HCT116 (cell line): Measurements from ENCODE around the gene SIL1. TPM values are rescaled to one million over a fixed set of nuclear protein-coding genes. Genes with fewer than 3 reads are reported as not detected.

Experiments
- ATAC-seq: fragments of 200-7000 bp; cut with Tn5 transposase; 2 replicates; pipeline ENCODE4 v1.9.1; 2020; ENCODE audit warnings: mild to moderate bottlenecking, moderate library complexity
- BruUV-seq: library from RNA; stranded (reverse); fragments of 400-500 nt; replicated peaks from 2 replicates; lab custom pipeline; 2021; lab: Mats Ljungman, UMichigan
- CTCF ChIA-PET: fragments of 300-600 bp; sonication (Branson Sonifier 250); formaldehyde crosslinking; loops from one replicate; lab custom pipeline; 2021; ENCODE audit warnings: antibody characterized with exemption; lab: Charles Lee
- POLR2A ChIA-PET: fragments of 300-600, 350-600 bp; sonication (Branson Sonifier 250); formaldehyde crosslinking; loops from one replicate; lab custom pipeline; 2021; ENCODE audit warnings: antibody characterized with exemption; lab: Charles Lee
- RAD21 ChIA-PET, 2 experiments: fragments of 300-600 bp; sonication (Branson Sonifier 250); formaldehyde crosslinking; loops; one replicate each; lab custom pipeline; 2023; ENCODE audit warnings: low total read pairs in 2 of 2; ENCODE audit not compliant: uncharacterized antibody in 2 of 2, unreplicated experiment in 2 of 2, low non-redundant PET in 1 of 2; lab: Charles Lee
- DNase-seq: peaks from one replicate; pipeline ENCODE4 v3.0.0-alpha.2; 2010; ENCODE audit warnings: low read depth, low spot score
- H2AFZ ChIP-seq: fragments of 200-600 bp; shearing (Covaris generic), sonication (generic); 2 replicates; pipeline ENCODE4 v1.6.1; 2017; ENCODE audit warnings: low read depth, mixed run types, mixed read lengths, antibody characterized with exemption, low read length; ENCODE audit not compliant: poor library complexity, severe bottlenecking
- H3K27ac ChIP-seq: 2 replicates; pipeline ENCODE4 v1.5.1; 2012; ENCODE audit warnings: low read depth, low read length
- H3K27me3 ChIP-seq: fragments of 200-600 bp; sonication (generic); 2 replicates; pipeline ENCODE4 v1.6.1; 2016; ENCODE audit warnings: mixed run types, low read length, mixed read lengths; ENCODE audit not compliant: insufficient read depth
- H3K36me3 ChIP-seq, 2 experiments: fragments of 200-500 bp in 1 of 2; fragments of 200-600 bp in 1 of 2; sonication (Bioruptor generic) in 1 of 2; sonication (generic) in 1 of 2; 2 replicates each; pipeline versions ENCODE4 v1.5.1 to v1.6.1; 2014 to 2016; ENCODE audit warnings: low read length in 2 of 2, inconsistent platforms in 1 of 2, mixed read lengths in 1 of 2, mixed run types in 1 of 2; ENCODE audit not compliant: insufficient read depth in 2 of 2, control insufficient read depth in 1 of 2
- H3K4me1 ChIP-seq, 2 experiments: fragments of 200-600 bp in 1 of 2; sonication (generic) in 1 of 2; 2 replicates each; pipeline versions ENCODE4 v1.5.1 to v1.6.1; 2012 to 2017; ENCODE audit warnings: low read length in 2 of 2, inconsistent platforms in 1 of 2, mild to moderate bottlenecking in 1 of 2, mixed read lengths in 1 of 2, mixed run types in 1 of 2, moderate library complexity in 1 of 2; ENCODE audit not compliant: insufficient read depth in 2 of 2, control insufficient read depth in 1 of 2
- H3K4me2 ChIP-seq: fragments of 200-600 bp; sonication (generic); 2 replicates; pipeline ENCODE4 v1.6.1; 2017; ENCODE audit warnings: mixed run types, low read length, mixed read lengths
- H3K4me3 ChIP-seq, 2 experiments: fragments of 200-600 bp in 1 of 2; sonication (generic) in 1 of 2; replicated peaks in 1 of 2; 2 replicates each; pipeline ENCODE4 v1.5.1; 2011 to 2016; ENCODE audit warnings: low read length in 2 of 2, control low read depth in 1 of 2, low read depth in 1 of 2, mild to moderate bottlenecking in 1 of 2, mixed read lengths in 1 of 2, mixed run types in 1 of 2
- H3K79me2 ChIP-seq: fragments of 200-600 bp; sonication (generic); 2 replicates; pipeline ENCODE4 v1.6.1; 2017; ENCODE audit warnings: mild to moderate bottlenecking, mixed run types, low read length, moderate library complexity, mixed read lengths; ENCODE audit not compliant: insufficient read depth
- H3K9ac ChIP-seq: fragments of 200-600 bp; sonication (generic); 2 replicates; pipeline ENCODE4 v1.6.1; 2016; ENCODE audit warnings: low read length, mixed read lengths
- H3K9me2 ChIP-seq: fragments of 200-600 bp; sonication (generic), shearing (Covaris generic); 2 replicates; pipeline ENCODE4 v1.6.1; 2017; ENCODE audit warnings: mixed run types, mild to moderate bottlenecking, moderate library complexity; ENCODE audit not compliant: insufficient read depth
- H3K9me3 ChIP-seq, 2 experiments: fragments of 200-500 bp in 1 of 2; fragments of 200-600 bp in 1 of 2; sonication (Bioruptor generic) in 1 of 2; sonication (generic) in 1 of 2; 2 replicates each; pipeline ENCODE4 v1.6.1; 2014 to 2017; ENCODE audit warnings: low read length in 2 of 2, mixed read lengths in 2 of 2, inconsistent platforms in 1 of 2, low read depth in 1 of 2, mild to moderate bottlenecking in 1 of 2, mixed run types in 1 of 2, moderate library complexity in 1 of 2; ENCODE audit not compliant: control insufficient read depth in 1 of 2, insufficient read depth in 1 of 2
- H4K20me1 ChIP-seq: fragments of 200-600 bp; sonication (generic), shearing (Covaris generic); 2 replicates; pipeline ENCODE4 v1.6.1; 2017; ENCODE audit warnings: mixed run types, mild to moderate bottlenecking, moderate library complexity; ENCODE audit not compliant: insufficient read depth
- CBX3 ChIP-seq: IDR thresholded peaks from 2 replicates; pipeline ENCODE4 v1.6.1; 2012; ENCODE audit warnings: low read depth
- CEBPB ChIP-seq: IDR thresholded peaks from 2 replicates; pipeline ENCODE4 v1.6.1; 2012; ENCODE audit warnings: low read depth
- ELF1 ChIP-seq: IDR thresholded peaks from 2 replicates; pipeline ENCODE4 v1.6.1; 2012; ENCODE audit warnings: low read depth, borderline replicate concordance
- EZH2 ChIP-seq: fragments of 200-600 bp; sonication (generic); IDR thresholded peaks from 2 replicates; pipeline ENCODE4 v1.6.1; 2017; ENCODE audit warnings: antibody characterized with exemption, mixed run types
- RAD21 ChIP-seq: IDR thresholded peaks from 2 replicates; pipeline ENCODE4 v1.6.1; 2012; ENCODE audit warnings: low read depth, mild to moderate bottlenecking
- SIN3A ChIP-seq: IDR thresholded peaks from 2 replicates; pipeline ENCODE4 v1.6.1; 2012; ENCODE audit warnings: low read depth
- TCF7L2 ChIP-seq: IDR thresholded peaks from 2 replicates; pipeline ENCODE4 v1.7.0; 2011; ENCODE audit warnings: borderline replicate concordance, inconsistent platforms; ENCODE audit not compliant: insufficient read depth, insufficient read length; ENCODE audit errors: extremely low read depth
- YY1 ChIP-seq: IDR thresholded peaks from 2 replicates; pipeline ENCODE4 v1.6.1; 2011; ENCODE audit warnings: low read length, low read depth, moderate library complexity, mild to moderate bottlenecking; ENCODE audit not compliant: insufficient replicate concordance; ENCODE audit errors: extremely low read depth
- ZFX ChIP-seq: fragments of 450-650 bp; IDR thresholded peaks from 2 replicates; pipeline ENCODE4 v1.6.1; 2017
- ZNF274 ChIP-seq: fragments of 200-500 bp; sonication (Bioruptor generic); IDR thresholded peaks from 2 replicates; pipeline ENCODE4 v1.6.1; 2014; ENCODE audit warnings: mild to moderate bottlenecking, low read depth, low read length, inconsistent platforms
- intact Hi-C: fragments of 100-400 bp; cut with micrococcal nuclease; formaldehyde crosslinking; loops from 2 replicates; pipeline ENCODE4 v1.10.0; 2022
- total RNA-seq: library from RNA; stranded (reverse); gene quantifications from one replicate; pipeline ENCODE4 v1.2.1, GENCODE V29; 2021; ENCODE audit not compliant: unreplicated experiment
- TF ChIP-seq, protein P1 (sequence below): IDR thresholded peaks from 2 replicates; pipeline ENCODE4 v1.6.1; 2012; ENCODE audit warnings: low read depth
- TF ChIP-seq, protein P2 (sequence below), 3 experiments: fragments of 200-600 bp in 1 of 3; sonication (generic) in 1 of 3; IDR thresholded peaks in 2 of 3; conservative IDR thresholded peaks in 1 of 3; 2 replicates each; pipeline ENCODE4 v1.5.1; 2012 to 2017; ENCODE audit warnings: low read depth in 2 of 3, low read length in 2 of 3, antibody characterized with exemption in 1 of 3, borderline replicate concordance in 1 of 3, control low read depth in 1 of 3, mild to moderate bottlenecking in 1 of 3, mixed read lengths in 1 of 3, mixed run types in 1 of 3, moderate library complexity in 1 of 3; ENCODE audit not compliant: insufficient read depth in 1 of 3
- TF ChIP-seq, protein P3 (sequence below): IDR thresholded peaks from 2 replicates; pipeline ENCODE4 v1.6.1; 2012

Gene SIL1
- total RNA-seq, 1 experiment from 2014 or later = 34.0 TPM

DNA sequence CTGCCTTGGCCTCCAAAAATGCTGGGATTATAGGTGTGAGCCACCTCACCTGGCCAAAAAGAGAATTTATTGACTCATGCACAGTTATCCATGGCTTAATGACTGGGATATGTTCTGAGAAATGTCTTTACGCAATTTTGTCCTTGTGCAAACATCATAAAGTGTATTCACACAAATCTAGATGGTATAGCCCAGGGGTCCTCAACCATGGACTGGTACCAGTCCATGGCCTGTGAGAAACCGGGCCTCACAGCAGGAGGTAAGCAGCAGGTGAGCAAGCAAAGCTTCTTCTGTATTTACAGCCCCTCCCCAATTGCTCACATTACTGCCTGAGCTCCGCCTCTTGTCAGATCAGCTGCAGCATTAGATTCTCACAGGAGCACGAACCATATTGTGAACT is 12.4 kb upstream of the SIL1 start:
- Histone ChIP-seq H3K9me2 (no peaks in the 10 kb centered on the region), H3K79me2 (no peaks in the 10 kb centered on the region), H2AFZ (no peak overlapping the region), H3K36me3 (no peaks in the 10 kb centered on the region), H3K4me3 (no peak overlapping the region), H3K27ac (no peak overlapping the region), H3K27me3 (no peaks in the 10 kb centered on the region), H3K9me3 (no peaks in the 10 kb centered on the region), H3K9ac (no peak overlapping the region), H3K4me2 (no peak overlapping the region), H3K4me1 (no peaks in the 10 kb centered on the region), H4K20me1 (no peaks in the 10 kb centered on the region)
- DNase-seq (no peak), ATAC-seq (no peak)
- RAD21 ChIA-PET = no interaction called here
- intact Hi-C loops = no loop called here
- BruUV-seq = no TSS peak
- POLR2A ChIA-PET = interaction anchor here (0.8 kb wide), 1 partner anchor 12 kb away, joined by 4 read pairs; the partner anchor contains the start of gene SIL1
- TF ChIP-seq CEBPB (no peak), YY1 (no peak), TCF7L2 (no peak), ZFX (no peak), ELF1 (no peak), RAD21 (no peak), SIN3A (no peak), ZNF274 (no peak), EZH2 (no peak), CBX3 (no peak)
- TF ChIP-seq, protein P1, sequence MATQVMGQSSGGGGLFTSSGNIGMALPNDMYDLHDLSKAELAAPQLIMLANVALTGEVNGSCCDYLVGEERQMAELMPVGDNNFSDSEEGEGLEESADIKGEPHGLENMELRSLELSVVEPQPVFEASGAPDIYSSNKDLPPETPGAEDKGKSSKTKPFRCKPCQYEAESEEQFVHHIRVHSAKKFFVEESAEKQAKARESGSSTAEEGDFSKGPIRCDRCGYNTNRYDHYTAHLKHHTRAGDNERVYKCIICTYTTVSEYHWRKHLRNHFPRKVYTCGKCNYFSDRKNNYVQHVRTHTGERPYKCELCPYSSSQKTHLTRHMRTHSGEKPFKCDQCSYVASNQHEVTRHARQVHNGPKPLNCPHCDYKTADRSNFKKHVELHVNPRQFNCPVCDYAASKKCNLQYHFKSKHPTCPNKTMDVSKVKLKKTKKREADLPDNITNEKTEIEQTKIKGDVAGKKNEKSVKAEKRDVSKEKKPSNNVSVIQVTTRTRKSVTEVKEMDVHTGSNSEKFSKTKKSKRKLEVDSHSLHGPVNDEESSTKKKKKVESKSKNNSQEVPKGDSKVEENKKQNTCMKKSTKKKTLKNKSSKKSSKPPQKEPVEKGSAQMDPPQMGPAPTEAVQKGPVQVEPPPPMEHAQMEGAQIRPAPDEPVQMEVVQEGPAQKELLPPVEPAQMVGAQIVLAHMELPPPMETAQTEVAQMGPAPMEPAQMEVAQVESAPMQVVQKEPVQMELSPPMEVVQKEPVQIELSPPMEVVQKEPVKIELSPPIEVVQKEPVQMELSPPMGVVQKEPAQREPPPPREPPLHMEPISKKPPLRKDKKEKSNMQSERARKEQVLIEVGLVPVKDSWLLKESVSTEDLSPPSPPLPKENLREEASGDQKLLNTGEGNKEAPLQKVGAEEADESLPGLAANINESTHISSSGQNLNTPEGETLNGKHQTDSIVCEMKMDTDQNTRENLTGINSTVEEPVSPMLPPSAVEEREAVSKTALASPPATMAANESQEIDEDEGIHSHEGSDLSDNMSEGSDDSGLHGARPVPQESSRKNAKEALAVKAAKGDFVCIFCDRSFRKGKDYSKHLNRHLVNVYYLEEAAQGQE = no peak
- TF ChIP-seq, protein P2, sequence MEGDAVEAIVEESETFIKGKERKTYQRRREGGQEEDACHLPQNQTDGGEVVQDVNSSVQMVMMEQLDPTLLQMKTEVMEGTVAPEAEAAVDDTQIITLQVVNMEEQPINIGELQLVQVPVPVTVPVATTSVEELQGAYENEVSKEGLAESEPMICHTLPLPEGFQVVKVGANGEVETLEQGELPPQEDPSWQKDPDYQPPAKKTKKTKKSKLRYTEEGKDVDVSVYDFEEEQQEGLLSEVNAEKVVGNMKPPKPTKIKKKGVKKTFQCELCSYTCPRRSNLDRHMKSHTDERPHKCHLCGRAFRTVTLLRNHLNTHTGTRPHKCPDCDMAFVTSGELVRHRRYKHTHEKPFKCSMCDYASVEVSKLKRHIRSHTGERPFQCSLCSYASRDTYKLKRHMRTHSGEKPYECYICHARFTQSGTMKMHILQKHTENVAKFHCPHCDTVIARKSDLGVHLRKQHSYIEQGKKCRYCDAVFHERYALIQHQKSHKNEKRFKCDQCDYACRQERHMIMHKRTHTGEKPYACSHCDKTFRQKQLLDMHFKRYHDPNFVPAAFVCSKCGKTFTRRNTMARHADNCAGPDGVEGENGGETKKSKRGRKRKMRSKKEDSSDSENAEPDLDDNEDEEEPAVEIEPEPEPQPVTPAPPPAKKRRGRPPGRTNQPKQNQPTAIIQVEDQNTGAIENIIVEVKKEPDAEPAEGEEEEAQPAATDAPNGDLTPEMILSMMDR (IDR thresholded peaks at IDR 0.05 in 2 of 3, conservative IDR thresholded peaks at IDR 0.05 in 1 of 3; ENCODE audit: borderline replicate concordance in 1 of 3, insufficient read depth in 1 of 3, low read depth in 2 of 3, low read length in 2 of 3) = no peak
- TF ChIP-seq, protein P3, sequence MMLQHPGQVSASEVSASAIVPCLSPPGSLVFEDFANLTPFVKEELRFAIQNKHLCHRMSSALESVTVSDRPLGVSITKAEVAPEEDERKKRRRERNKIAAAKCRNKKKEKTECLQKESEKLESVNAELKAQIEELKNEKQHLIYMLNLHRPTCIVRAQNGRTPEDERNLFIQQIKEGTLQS = no peak
- CTCF ChIA-PET = no interaction called here
